Hematopoietic multipotent progenitor cell (in vitro differentiated cells): ENCODE results near the gene MIOS. TPM values are rescaled to one million over a fixed set of nuclear protein-coding genes. Genes with fewer than 3 reads are reported as not detected.
"Not testable (repeated sequence)": the region's sequence is repeated elsewhere in the genome, so short reads cannot be mapped to it uniquely, and the experiment has no call there.

Experiments
- DNase-seq, 3 donors: peaks; one replicate each; pipeline ENCODE4 v3.0.0-alpha.2; 2011 to 2015; ENCODE audit warnings: low read depth in 2 of 3, low spot score in 2 of 3
- total RNA-seq: library from RNA; depleted of rRNA; stranded (reverse); fragments of >200 nt; gene quantifications from one replicate; pipeline ENCODE4 v1.2.3, GENCODE V29; 2012

MIOS gene
- total RNA-seq, 1 donor: 40.1 TPM

- DNase-seq: peak; percentile 94 to 100 (median 99)
These were observed 73.8 kb downstream of the MIOS start, which contains the start of gene UMAD1 for GRCh38 chr7:7640221-7641128. Gene UMAD1 (plus strand): TSS chr7:7640752. CDS start chr7:7673372, 32,620 bp downstream.

GRCh38 chr7:7641129-7641663, 74.5 kb downstream of the MIOS start:
- no peak for DNase-seq

- no peak for DNase-seq
These were observed 75.4 kb downstream of the MIOS start for GRCh38 chr7:7642081-7642480.

- no peak for DNase-seq
These were observed 80.9 kb downstream of the MIOS start for GRCh38 chr7:7647495-7648036.

GRCh38 chr7:7650682-7651206, 84.1 kb downstream of the MIOS start:
- DNase-seq: no peak

GRCh38 chr7:7651479-7651878, 84.8 kb downstream of the MIOS start:
- DNase-seq: no peak

- no peak for DNase-seq
These were observed 86.3 kb downstream of the MIOS start for GRCh38 chr7:7652798-7653540.

GRCh38 chr7:7653593-7654187, 87.0 kb downstream of the MIOS start:
- peak in 2 of 3 donors; percentile 12 to 27 for DNase-seq

GRCh38 chr7:7654964-7655715, 88.5 kb downstream of the MIOS start:
- DNase-seq: no peak

GRCh38 chr7:7656459-7656858, 89.8 kb downstream of the MIOS start:
- not testable (repeated sequence) for DNase-seq

Other genes with a start within 250 kb of the MIOS start
- gene COL28A1, start 31.0 kb upstream of the MIOS start, total RNA-seq: under 0.01 TPM
- 9.4 TPM for gene UMAD1, start 73.9 kb downstream of the MIOS start, total RNA-seq
- gene RPA3, start 151.7 kb downstream of the MIOS start, total RNA-seq: 9.7 TPM